ENCODE data around the gene SUSD2. TPM values are rescaled to one million over a fixed set of nuclear protein-coding genes. Genes with fewer than 3 reads are reported as not detected.

SUSD2 gene
- total RNA-seq, 2 donors from 2014 or later = 4.2 to 7.6 TPM

DNA sequence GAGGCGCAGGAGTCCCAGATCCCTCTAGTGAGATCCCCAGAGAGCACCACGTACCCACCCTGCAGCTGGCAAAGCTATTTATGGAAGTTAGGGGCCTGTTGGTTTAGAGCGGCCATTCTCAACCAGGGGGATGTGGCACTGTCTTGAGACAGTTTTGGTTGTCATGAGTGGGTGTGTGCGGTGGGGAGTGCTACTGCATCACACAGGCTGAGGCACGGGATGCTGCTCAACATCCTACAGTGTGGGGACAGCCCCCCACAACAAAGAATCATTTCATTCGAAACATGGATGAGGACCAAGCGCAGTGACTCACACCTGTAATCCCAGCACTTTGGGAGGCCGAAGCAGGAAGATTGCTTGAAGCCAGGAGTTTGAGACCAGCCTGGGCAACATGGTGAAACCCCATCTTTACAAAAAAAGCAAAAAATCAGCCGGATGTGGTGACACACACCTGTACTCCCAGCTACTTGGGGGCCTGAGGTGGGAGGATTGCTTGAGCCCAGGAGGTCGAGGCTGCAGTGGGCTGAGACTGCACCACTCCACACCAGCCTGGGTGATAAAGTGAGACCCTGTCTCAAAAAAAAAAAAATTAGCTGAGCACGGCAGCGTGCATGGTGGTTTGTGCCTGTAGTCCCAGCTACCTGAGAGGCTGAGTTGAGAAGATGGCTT lies 35.4 kb downstream of the SUSD2 start:
- intact Hi-C loops (cut with DNase I) = no loop called here
- TF ChIP-seq, protein P1, sequence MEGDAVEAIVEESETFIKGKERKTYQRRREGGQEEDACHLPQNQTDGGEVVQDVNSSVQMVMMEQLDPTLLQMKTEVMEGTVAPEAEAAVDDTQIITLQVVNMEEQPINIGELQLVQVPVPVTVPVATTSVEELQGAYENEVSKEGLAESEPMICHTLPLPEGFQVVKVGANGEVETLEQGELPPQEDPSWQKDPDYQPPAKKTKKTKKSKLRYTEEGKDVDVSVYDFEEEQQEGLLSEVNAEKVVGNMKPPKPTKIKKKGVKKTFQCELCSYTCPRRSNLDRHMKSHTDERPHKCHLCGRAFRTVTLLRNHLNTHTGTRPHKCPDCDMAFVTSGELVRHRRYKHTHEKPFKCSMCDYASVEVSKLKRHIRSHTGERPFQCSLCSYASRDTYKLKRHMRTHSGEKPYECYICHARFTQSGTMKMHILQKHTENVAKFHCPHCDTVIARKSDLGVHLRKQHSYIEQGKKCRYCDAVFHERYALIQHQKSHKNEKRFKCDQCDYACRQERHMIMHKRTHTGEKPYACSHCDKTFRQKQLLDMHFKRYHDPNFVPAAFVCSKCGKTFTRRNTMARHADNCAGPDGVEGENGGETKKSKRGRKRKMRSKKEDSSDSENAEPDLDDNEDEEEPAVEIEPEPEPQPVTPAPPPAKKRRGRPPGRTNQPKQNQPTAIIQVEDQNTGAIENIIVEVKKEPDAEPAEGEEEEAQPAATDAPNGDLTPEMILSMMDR (IDR thresholded peaks at IDR 0.05) = no peak
- no peak for TF ChIP-seq POLR2A (IDR thresholded peaks at IDR 0.05)
- Histone ChIP-seq H3K27ac (no peak overlapping the region), H3K27me3 (no peaks in the 10 kb centered on the region), H3K4me3 (no peak overlapping the region), H3K9me3 (no peaks in the 10 kb centered on the region), H3K36me3 (replicated peaks in 1 of 2; ENCODE audit: insufficient read depth in 1 of 2, low read depth in 2 of 2) (no peaks in the 10 kb centered on the region), H3K4me1 (no peaks in the 10 kb centered on the region)
- DNase-seq = no peak
- WGBS, 2 donors = 86 to 88% methylated on average over 12 of the region's 12 CpGs
- ATAC-seq = no peak

DNA sequence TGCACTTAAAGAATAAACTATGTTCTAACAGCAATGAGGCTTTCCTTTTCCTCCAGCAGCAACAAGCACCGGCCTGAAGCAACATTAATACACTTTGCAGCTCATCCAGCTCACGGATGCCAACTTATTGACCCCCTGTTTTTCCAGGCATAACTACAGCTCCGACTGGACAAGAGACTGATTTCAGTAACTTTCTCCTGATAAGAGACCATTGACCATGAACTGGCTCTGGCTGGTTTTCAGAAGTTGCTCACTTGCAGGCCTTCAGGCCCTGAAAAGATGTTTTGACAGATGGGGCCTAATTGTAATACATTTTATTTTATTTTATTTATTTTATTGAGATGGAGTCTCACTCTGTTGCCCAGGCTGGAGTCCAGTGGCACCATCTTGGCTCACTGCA lies 36.1 kb downstream of the SUSD2 start:
- intact Hi-C loops (cut with DNase I) = no loop called here
- TF ChIP-seq POLR2A (IDR thresholded peaks at IDR 0.05) = no peak
- TF ChIP-seq, protein P1 (IDR thresholded peaks at IDR 0.05) = no peak

DNA sequence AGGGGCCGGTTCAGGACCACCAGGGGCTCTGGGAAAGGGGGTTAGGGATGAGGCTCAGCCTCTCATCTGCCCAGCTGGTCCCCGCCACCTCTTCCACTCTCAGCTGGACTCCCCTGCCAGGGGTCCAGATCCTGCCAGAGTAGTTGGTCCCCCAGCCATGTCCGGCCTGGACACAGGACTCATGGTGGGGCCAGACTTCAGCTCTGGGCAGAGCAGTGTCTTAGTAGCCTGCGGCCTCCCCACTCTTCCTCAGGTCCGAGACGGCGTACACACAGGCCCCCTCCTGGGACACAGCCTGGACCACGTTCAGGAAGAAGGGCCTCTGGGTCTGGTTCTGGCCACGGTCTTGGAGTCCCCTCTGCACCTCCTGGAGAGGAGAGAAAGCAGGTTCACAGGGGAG lies 38.5 kb downstream of the SUSD2 start:
- TF ChIP-seq, protein P1 (IDR thresholded peaks at IDR 0.05) = no peak
- TF ChIP-seq POLR2A (IDR thresholded peaks at IDR 0.05) = no peak
- Histone ChIP-seq H3K4me1 (no peaks in the 10 kb centered on the region), H3K36me3 (replicated peaks in 1 of 2; ENCODE audit: insufficient read depth in 1 of 2, low read depth in 2 of 2) (no peaks in the 10 kb centered on the region), H3K27ac (no peak overlapping the region), H3K27me3 (no peaks in the 10 kb centered on the region), H3K4me3 (no peak overlapping the region), H3K9me3 (no peaks in the 10 kb centered on the region)
- ATAC-seq = no peak
- 83 to 93% methylated on average over 6 to 7 of the region's 9 CpGs for WGBS, 2 donors
- intact Hi-C loops (cut with DNase I) = no loop called here
- no peak for DNase-seq

More for the DNA sequence above, 36.1 kb downstream of the SUSD2 start:
- no peak overlapping the region for H3K4me3 ChIP-seq
- no peaks in the 10 kb centered on the region for H3K9me3 ChIP-seq
- H3K36me3 ChIP-seq (replicated peaks in 1 of 2; ENCODE audit: insufficient read depth in 1 of 2, low read depth in 2 of 2) = no peaks in the 10 kb centered on the region
- no peaks in the 10 kb centered on the region for H3K4me1 ChIP-seq
- H3K27me3 ChIP-seq = no peaks in the 10 kb centered on the region
- WGBS, 2 donors = 62 to 66% methylated on average over 3 of the region's 3 CpGs
- no peak overlapping the region for H3K27ac ChIP-seq
- DNase-seq = no peak
- ATAC-seq = no peak

DNA sequence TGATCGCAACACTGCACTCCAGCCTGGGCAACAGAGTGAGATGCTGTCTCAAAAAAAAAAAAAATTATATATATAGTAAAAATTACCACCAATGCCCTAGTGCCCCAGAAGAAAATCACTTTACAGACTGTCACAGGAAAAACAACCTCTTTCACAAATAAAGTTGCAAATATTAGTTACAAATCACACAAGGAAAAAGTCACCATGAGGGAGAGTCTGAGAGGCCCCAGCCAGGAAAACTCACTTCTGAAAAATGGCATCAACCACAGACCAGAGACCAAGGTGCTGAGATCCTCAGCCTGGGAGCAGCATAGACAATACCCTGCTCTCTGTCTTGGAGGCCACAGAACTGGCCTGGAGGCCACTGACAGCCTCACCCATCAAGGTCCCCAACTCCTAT lies 43.2 kb downstream of the SUSD2 start:
- H3K27me3 ChIP-seq = no peaks in the 10 kb centered on the region
- WGBS, 2 donors = 100% methylated on average over 1 of the region's 1 CpG
- H3K4me1 ChIP-seq = no peaks in the 10 kb centered on the region
- intact Hi-C loops (cut with DNase I) = no loop called here
- H3K9me3 ChIP-seq = no peaks in the 10 kb centered on the region
- H3K4me3 ChIP-seq = no peak overlapping the region
- no peak for ATAC-seq
- DNase-seq = no peak
- H3K27ac ChIP-seq = no peak overlapping the region
- H3K36me3 ChIP-seq (replicated peaks in 1 of 2; ENCODE audit: insufficient read depth in 1 of 2, low read depth in 2 of 2) = no peaks in the 10 kb centered on the region
- no peak for TF ChIP-seq POLR2A (IDR thresholded peaks at IDR 0.05)
- TF ChIP-seq, protein P1 (IDR thresholded peaks at IDR 0.05) = no peak

DNA sequence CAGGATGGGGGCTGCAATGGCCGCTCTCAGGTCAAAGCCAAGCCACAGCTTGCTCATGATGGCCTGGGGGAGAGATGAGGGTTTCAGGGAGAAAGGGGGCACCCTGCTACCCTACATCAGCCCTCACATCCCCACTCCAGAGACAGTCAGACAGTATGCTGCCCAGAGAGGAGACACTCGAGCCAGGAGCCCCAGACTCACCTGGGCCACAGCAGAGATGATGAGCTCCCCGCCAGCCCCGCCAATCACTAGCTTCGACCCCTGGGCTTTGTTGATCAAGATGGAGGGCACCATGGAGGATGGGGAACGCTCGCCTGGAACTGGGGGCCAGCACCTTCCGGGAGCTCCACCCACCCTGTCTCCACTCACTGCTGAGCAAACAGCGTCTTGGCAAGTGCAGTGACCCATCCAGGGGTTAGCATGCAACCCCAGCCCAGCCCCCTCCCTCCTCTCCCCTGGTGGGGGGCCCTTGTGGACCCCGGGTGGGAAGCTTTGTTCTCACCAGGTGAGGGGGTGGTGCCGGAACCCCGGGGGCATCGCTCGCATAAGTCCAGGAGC lies 43.8 kb downstream of the SUSD2 start:
- whole genome bisulfite sequencing, 2 donors = 78% methylated on average over 14 of the region's 14 CpGs; no CpG with 5 or more reads in 1 of the 2 donors
- TF ChIP-seq, protein P1 (IDR thresholded peaks at IDR 0.05) = no peak
- intact Hi-C loops (cut with DNase I) = no loop called here
- Histone ChIP-seq H3K4me3 (no peak overlapping the region), H3K27me3 (no peaks in the 10 kb centered on the region), H3K9me3 (no peaks in the 10 kb centered on the region), H3K36me3 (replicated peaks in 1 of 2; ENCODE audit: insufficient read depth in 1 of 2, low read depth in 2 of 2) (no peaks in the 10 kb centered on the region), H3K4me1 (no peaks in the 10 kb centered on the region), H3K27ac (no peak overlapping the region)
- ATAC-seq (no peak), DNase-seq (no peak)
